Measurements from ENCODE around the gene RPL10A. TPM values are rescaled to one million over a fixed set of nuclear protein-coding genes. Genes with fewer than 3 reads are reported as not detected.

RPL10A gene
- polyA plus RNA-seq, 4 donors: 724 to 2,603 (median 2,051) TPM

DNA sequence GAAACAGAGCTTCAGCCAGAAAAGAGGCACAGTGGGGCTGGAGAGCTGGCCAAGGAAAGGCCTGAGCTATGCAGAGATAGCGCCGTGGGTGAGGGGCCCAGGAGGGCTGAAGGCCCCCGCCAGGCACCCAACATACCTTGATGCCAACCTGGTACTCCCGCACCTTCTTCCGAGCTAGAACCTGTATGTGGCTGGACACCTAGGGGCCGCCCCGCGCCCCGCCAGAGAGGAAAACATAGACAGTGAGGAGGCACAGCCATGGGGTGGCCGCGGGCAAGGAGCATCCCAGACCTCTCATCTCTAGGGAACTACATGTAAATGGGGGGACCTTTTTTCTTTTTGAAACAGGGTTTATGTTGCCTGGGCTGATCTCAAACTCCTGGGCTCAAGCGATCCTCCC is 12.0 kb downstream of the RPL10A start:
- Histone ChIP-seq H3K4me1 (ENCODE audit: control insufficient read depth in 3 of 3, insufficient read depth in 2 of 3, low read depth in 1 of 3, low read length in 2 of 3) (peaks cover 0 to 6% (median 0%) of the 10 kb centered on the region in 3 donors), H3K9me3 (ENCODE audit: control insufficient read depth in 2 of 2, insufficient read depth in 1 of 2, low read depth in 1 of 2, low read length in 1 of 2) (no peaks in the 10 kb centered on the region), H3K27me3 (ENCODE audit: control insufficient read depth in 3 of 3, insufficient read depth in 3 of 3, low read length in 3 of 3) (no peaks in the 10 kb centered on the region), H3K36me3 (ENCODE audit: control insufficient read depth in 3 of 3, insufficient read depth in 2 of 3, low read depth in 1 of 3, low read length in 3 of 3) (peaks cover 1 to 95% (median 11%) of the 10 kb centered on the region in 3 donors), H3K4me3 (ENCODE audit: low read depth in 1 of 3, low read length in 3 of 3) (no peak overlapping the region), H3K27ac (ENCODE audit: low read depth in 1 of 3, low read length in 2 of 3) (no peak overlapping the region)
- no peak for DNase-seq
- no peak for FAIRE-seq
- WGBS, 3 donors: 94 to 99% (median 97%) methylated on average over 12 of the region's 12 CpGs

DNA sequence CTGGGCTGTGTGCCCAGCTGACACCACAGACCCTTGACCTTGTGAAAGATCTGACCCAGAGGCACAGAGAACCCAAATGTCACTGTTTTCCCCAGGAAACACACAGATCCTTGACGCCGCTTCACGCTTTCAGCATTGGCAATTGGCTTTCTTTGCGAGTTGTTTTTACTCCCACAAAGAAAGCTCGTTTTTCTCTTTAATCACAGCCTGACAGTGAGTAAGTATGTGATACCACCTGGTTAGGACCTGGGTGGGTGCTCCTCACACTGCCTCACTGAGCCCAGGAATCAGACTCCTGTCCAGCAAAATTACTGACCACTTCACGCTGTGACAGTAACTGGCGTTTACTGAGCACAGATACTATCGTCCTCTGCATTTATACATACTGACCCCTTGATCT is 13.0 kb downstream of the RPL10A start:
- Histone ChIP-seq H3K4me3 (ENCODE audit: low read depth in 1 of 3, low read length in 3 of 3) (no peak overlapping the region), H3K9me3 (ENCODE audit: control insufficient read depth in 2 of 2, insufficient read depth in 1 of 2, low read depth in 1 of 2, low read length in 1 of 2) (no peaks in the 10 kb centered on the region), H3K27me3 (ENCODE audit: control insufficient read depth in 3 of 3, insufficient read depth in 3 of 3, low read length in 3 of 3) (no peaks in the 10 kb centered on the region), H3K36me3 (ENCODE audit: control insufficient read depth in 3 of 3, insufficient read depth in 2 of 3, low read depth in 1 of 3, low read length in 3 of 3) (peaks cover 0 to 95% (median 11%) of the 10 kb centered on the region in 3 donors), H3K4me1 (ENCODE audit: control insufficient read depth in 3 of 3, insufficient read depth in 2 of 3, low read depth in 1 of 3, low read length in 2 of 3) (peaks cover 4 to 16% (median 4%) of the 10 kb centered on the region in 3 donors), H3K27ac (ENCODE audit: low read depth in 1 of 3, low read length in 2 of 3) (no peak overlapping the region)
- DNase-seq (no peak), FAIRE-seq (no peak)
- WGBS, 3 donors: 86 to 88% (median 87%) methylated on average over 8 of the region's 8 CpGs

DNA sequence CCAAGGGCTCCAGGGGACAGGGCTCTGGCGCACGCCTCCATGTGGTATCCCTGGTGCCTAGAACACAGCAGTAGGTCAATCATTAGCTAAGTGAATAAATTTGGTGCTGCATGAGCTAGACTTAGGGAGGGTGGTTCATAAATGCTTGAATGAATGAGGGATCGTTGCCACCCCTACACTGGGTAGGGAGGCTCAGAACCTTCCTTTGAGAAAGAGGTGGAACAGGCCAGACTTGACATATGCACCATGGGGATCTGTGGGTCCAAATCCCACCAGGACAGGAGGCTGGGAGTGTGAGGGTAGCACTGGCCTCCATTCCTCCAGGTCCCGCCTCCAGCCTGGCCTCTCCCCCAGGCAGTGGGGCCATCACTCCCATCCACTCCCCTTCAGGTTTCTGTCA is 14.9 kb downstream of the RPL10A start:
- Histone ChIP-seq H3K4me1 (ENCODE audit: control insufficient read depth in 3 of 3, insufficient read depth in 2 of 3, low read depth in 1 of 3, low read length in 2 of 3) (peaks cover 4 to 33% (median 12%) of the 10 kb centered on the region in 3 donors), H3K27me3 (ENCODE audit: control insufficient read depth in 3 of 3, insufficient read depth in 3 of 3, low read length in 3 of 3) (no peaks in the 10 kb centered on the region), H3K27ac (ENCODE audit: low read depth in 1 of 3, low read length in 2 of 3) (no peak overlapping the region), H3K9me3 (ENCODE audit: control insufficient read depth in 2 of 2, insufficient read depth in 1 of 2, low read depth in 1 of 2, low read length in 1 of 2) (no peaks in the 10 kb centered on the region), H3K36me3 (ENCODE audit: control insufficient read depth in 3 of 3, insufficient read depth in 2 of 3, low read depth in 1 of 3, low read length in 3 of 3) (peaks cover 0 to 88% (median 11%) of the 10 kb centered on the region in 3 donors), H3K4me3 (ENCODE audit: low read depth in 1 of 3, low read length in 3 of 3) (no peak overlapping the region)
- FAIRE-seq (no peak), DNase-seq (no peak)
- WGBS, 3 donors: 93 to 95% (median 95%) methylated on average over 4 of the region's 4 CpGs

DNA sequence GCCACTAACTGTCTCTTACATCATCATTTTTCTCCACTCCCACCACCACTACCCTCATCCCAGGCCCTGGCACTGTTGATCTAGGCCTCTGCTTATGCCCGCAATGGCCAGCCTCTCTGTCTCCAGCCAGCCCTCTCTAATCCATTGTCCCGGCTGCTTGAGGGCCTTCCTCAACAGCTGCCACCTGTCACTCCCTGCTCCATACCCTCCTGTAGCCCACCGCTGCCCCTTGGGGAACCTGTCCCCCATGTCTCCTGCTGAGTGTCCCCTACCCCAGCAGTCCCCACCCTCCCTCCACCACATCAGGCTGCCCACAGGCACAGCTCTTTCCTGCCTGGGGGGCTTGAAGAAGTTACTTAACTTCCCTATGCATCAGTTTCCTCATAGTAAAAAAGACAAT is 15.3 kb downstream of the RPL10A start:
- Histone ChIP-seq H3K4me1 (ENCODE audit: control insufficient read depth in 3 of 3, insufficient read depth in 2 of 3, low read depth in 1 of 3, low read length in 2 of 3) (peaks cover 4 to 37% (median 15%) of the 10 kb centered on the region in 3 donors), H3K27me3 (ENCODE audit: control insufficient read depth in 3 of 3, insufficient read depth in 3 of 3, low read length in 3 of 3) (no peaks in the 10 kb centered on the region), H3K27ac (ENCODE audit: low read depth in 1 of 3, low read length in 2 of 3) (no peak overlapping the region), H3K9me3 (ENCODE audit: control insufficient read depth in 2 of 2, insufficient read depth in 1 of 2, low read depth in 1 of 2, low read length in 1 of 2) (no peaks in the 10 kb centered on the region), H3K4me3 (ENCODE audit: low read depth in 1 of 3, low read length in 3 of 3) (no peak overlapping the region), H3K36me3 (ENCODE audit: control insufficient read depth in 3 of 3, insufficient read depth in 2 of 3, low read depth in 1 of 3, low read length in 3 of 3) (peaks cover 0 to 87% (median 11%) of the 10 kb centered on the region in 3 donors)
- no peak for FAIRE-seq
- WGBS, 3 donors: 85 to 97% (median 93%) methylated on average over 3 of the region's 3 CpGs
- no peak for DNase-seq

DNA sequence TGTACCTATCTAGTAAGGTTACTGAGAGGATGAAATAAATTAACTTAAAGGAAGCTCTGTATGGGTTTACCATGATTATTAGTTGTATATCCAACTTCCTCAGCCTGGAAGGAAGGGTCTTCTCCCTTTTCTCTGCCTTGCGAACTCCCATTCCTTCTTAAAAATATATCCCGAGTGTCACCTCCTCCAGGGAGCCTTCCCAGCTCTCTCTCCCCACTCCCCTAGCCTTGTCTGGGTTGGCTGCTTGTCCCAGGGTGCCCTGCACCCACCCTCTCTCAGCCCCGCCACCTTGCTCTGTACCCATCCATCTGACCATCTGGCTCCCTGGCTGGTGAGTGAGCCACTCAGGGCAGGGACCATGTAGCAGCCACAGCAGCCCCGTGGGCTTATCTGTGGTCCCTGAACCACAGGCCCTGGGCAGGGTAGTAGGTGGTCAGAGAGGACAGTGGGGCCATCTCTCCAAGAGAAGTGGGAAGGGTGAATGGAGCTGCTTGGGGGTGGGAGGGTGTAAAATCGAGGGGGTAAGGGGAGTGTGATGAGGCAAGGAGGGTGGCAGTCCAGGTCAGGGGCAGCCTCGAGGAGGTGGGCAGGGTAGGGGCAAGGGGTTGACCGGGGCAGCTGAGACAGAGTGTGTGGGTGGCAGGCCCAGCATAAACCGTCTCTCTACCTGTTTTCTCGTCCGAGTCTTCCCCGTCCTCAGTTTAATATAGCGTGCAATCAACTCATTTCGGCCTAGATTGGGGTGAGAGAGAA is 15.9 kb downstream of the RPL10A start:
- WGBS, 3 donors: 87 to 89% (median 87%) methylated on average over 13 of the region's 13 CpGs
- peaks cover 0 to 82% (median 10%) of the 10 kb centered on the region in 3 donors for H3K36me3 ChIP-seq (ENCODE audit: control insufficient read depth in 3 of 3, insufficient read depth in 2 of 3, low read depth in 1 of 3, low read length in 3 of 3)

DNA sequence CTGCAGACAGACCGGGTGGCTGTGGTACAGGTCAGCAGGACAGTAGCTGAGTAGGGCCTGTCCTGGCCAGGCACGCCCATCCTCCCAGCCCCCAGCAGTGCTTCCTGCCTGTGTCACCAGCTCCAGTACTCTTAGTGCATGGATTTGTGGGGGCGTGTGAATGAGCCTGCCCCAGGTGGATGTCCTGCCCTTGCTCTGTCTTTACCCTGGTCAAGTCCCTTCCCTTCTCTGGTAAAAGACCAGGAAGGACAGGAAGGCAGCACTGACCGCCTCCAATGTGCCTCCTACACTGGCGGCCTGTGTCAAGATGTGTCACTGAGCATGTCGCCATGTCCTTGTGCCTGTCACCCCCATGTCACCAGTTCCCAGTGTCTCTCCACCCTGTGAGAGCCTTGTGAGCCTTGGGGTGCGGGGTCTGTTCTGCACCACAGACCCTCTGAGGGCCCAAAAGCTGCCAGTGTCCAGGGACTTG is 16.8 kb downstream of the RPL10A start:
- FAIRE-seq (no peak), DNase-seq (no peak)
- Histone ChIP-seq H3K36me3 (ENCODE audit: control insufficient read depth in 3 of 3, insufficient read depth in 2 of 3, low read depth in 1 of 3, low read length in 3 of 3) (peaks cover 0 to 73% (median 6%) of the 10 kb centered on the region in 3 donors), H3K9me3 (ENCODE audit: control insufficient read depth in 2 of 2, insufficient read depth in 1 of 2, low read depth in 1 of 2, low read length in 1 of 2) (no peaks in the 10 kb centered on the region), H3K27me3 (ENCODE audit: control insufficient read depth in 3 of 3, insufficient read depth in 3 of 3, low read length in 3 of 3) (no peaks in the 10 kb centered on the region), H3K4me3 (ENCODE audit: low read depth in 1 of 3, low read length in 3 of 3) (no peak overlapping the region), H3K27ac (ENCODE audit: low read depth in 1 of 3, low read length in 2 of 3) (peak overlapping the region in 2 of 3 donors; percentile 52 to 85), H3K4me1 (ENCODE audit: control insufficient read depth in 3 of 3, insufficient read depth in 2 of 3, low read depth in 1 of 3, low read length in 2 of 3) (peaks cover 4 to 44% (median 15%) of the 10 kb centered on the region in 3 donors)
- 87 to 93% (median 90%) methylated on average over 7 of the region's 7 CpGs for WGBS, 3 donors

More for the DNA sequence above, 15.9 kb downstream of the RPL10A start:
- Histone ChIP-seq H3K27ac (ENCODE audit: low read depth in 1 of 3, low read length in 2 of 3) (no peak overlapping the region), H3K4me1 (ENCODE audit: control insufficient read depth in 3 of 3, insufficient read depth in 2 of 3, low read depth in 1 of 3, low read length in 2 of 3) (peaks cover 4 to 41% (median 15%) of the 10 kb centered on the region in 3 donors), H3K4me3 (ENCODE audit: low read depth in 1 of 3, low read length in 3 of 3) (no peak overlapping the region), H3K27me3 (ENCODE audit: control insufficient read depth in 3 of 3, insufficient read depth in 3 of 3, low read length in 3 of 3) (no peaks in the 10 kb centered on the region), H3K9me3 (ENCODE audit: control insufficient read depth in 2 of 2, insufficient read depth in 1 of 2, low read depth in 1 of 2, low read length in 1 of 2) (no peaks in the 10 kb centered on the region)
- no peak for FAIRE-seq
- DNase-seq: no peak

DNA sequence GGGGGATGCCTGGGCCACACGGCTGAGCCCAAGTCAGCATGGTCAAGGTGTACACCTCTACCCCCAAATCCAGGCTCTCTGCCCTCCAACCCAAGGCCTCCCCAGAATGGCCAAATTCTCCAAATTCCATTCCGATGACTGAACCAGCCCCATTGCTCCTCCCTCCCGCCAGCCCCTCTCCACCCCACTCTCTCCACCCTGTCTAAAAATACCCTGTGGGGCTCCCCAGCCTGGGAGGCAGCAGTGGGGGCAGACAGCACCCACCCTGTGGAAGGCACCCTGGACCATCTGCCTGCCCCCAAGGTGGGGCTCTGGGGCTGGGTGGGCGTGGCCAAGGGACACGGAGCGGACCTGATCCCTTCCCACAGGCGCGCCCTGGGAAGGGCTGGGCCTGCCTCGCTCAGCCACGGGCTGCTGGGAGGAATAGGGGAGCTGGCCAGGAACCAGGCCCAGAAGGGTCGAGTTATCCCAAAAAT is 17.2 kb downstream of the RPL10A start:
- FAIRE-seq: no peak
- Histone ChIP-seq H3K36me3 (ENCODE audit: control insufficient read depth in 3 of 3, insufficient read depth in 2 of 3, low read depth in 1 of 3, low read length in 3 of 3) (peaks cover 0 to 68% (median 6%) of the 10 kb centered on the region in 3 donors), H3K4me3 (ENCODE audit: low read depth in 1 of 3, low read length in 3 of 3) (peak overlapping the region in 1 of 3 donors; percentile 2), H3K4me1 (ENCODE audit: control insufficient read depth in 3 of 3, insufficient read depth in 2 of 3, low read depth in 1 of 3, low read length in 2 of 3) (peaks cover 4 to 49% (median 15%) of the 10 kb centered on the region in 3 donors), H3K27me3 (ENCODE audit: control insufficient read depth in 3 of 3, insufficient read depth in 3 of 3, low read length in 3 of 3) (no peaks in the 10 kb centered on the region), H3K27ac (ENCODE audit: low read depth in 1 of 3, low read length in 2 of 3) (peak overlapping the region in 2 of 3 donors; percentile 52 to 85), H3K9me3 (ENCODE audit: control insufficient read depth in 2 of 2, insufficient read depth in 1 of 2, low read depth in 1 of 2, low read length in 1 of 2) (no peaks in the 10 kb centered on the region)
- DNase-seq: peak; percentile 69 to 72
- WGBS, 3 donors: 25 to 50% (median 46%) methylated on average over 9 to 11 of the region's 11 CpGs

DNA sequence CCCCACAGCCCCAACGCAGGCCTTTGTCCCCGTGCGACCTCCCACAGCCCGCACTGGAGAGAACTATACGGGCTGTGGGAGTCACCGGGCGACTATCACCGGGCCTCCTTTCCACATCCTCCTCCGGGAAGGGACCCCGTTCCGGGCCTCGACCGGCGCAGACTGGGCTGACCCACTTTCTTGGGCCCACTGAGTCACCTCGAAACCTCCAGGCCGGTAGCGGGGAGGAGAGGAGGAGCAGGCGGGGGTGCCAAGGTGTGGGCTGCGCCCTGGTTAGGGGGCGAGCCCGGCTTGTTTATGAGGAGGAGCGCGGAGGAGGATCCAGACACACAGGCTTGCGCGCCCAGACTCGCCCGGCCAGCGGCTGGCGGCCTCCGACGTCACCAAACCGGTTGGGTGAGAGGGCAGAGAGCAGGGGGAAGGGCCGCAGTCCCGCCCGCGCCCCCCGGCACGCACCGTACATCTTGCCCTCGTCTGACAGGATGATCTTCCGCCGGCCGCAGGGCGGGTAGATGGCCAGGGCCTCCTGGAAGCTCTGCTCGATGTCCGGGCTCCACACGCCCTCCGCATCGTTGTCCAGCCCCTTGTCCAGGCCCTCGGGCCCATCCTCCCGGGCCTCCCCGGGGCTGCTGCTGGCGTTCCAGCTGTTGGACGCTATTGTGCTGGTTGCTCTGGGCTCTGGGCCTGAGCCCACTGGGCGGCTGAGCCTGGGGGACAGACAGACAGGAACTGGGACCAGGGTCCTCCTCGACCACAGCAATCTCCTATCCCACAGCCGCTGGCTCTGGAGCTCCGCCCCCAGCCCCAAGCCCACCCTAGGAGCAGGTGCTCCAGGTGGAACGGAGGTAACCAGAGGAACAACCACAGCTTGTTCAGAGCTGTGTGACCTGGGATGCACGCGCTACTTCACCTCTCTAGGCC is 18.1 kb downstream of the RPL10A start:
- no peaks in the 10 kb centered on the region for H3K27me3 ChIP-seq (ENCODE audit: control insufficient read depth in 3 of 3, insufficient read depth in 3 of 3, low read length in 3 of 3)
- FAIRE-seq: no peak
- H3K27ac ChIP-seq (ENCODE audit: low read depth in 1 of 3, low read length in 2 of 3): peak overlapping the region; percentile 52 to 85 (median 62)
- H3K36me3 ChIP-seq (ENCODE audit: control insufficient read depth in 3 of 3, insufficient read depth in 2 of 3, low read depth in 1 of 3, low read length in 3 of 3): peaks cover 0 to 60% (median 6%) of the 10 kb centered on the region in 3 donors
- peaks cover 4 to 57% (median 15%) of the 10 kb centered on the region in 3 donors for H3K4me1 ChIP-seq (ENCODE audit: control insufficient read depth in 3 of 3, insufficient read depth in 2 of 3, low read depth in 1 of 3, low read length in 2 of 3)
- H3K4me3 ChIP-seq (ENCODE audit: low read depth in 1 of 3, low read length in 3 of 3): peak overlapping the region in 1 of 3 donors; percentile 3
- peak; percentile 83 to 95 for DNase-seq
- 26 to 48% (median 34%) methylated on average over 56 to 61 of the region's 61 CpGs for WGBS, 3 donors
- H3K9me3 ChIP-seq (ENCODE audit: control insufficient read depth in 2 of 2, insufficient read depth in 1 of 2, low read depth in 1 of 2, low read length in 1 of 2): no peaks in the 10 kb centered on the region
